OCI-LY1 (cell line): ENCODE data around the gene SMPDL3A.

ENCODE experiments used
- H2AFZ ChIP-seq: fragments of 200-600 bp; sonication (generic), shearing (Covaris generic); 2 replicates; pipeline ENCODE4 v1.6.0; 2014; ENCODE audit warnings: antibody characterized with exemption, mild to moderate bottlenecking, low read length
- H3F3A ChIP-seq: fragments of 200-600 bp; sonication (generic), shearing (Covaris generic); 2 replicates; pipeline ENCODE4 v1.6.0; 2014; ENCODE audit warnings: mild to moderate bottlenecking, antibody characterized with exemption, low read length, moderate library complexity; ENCODE audit not compliant: insufficient read depth
- H3K27ac ChIP-seq: fragments of 200-600 bp; sonication (generic); 2 replicates; pipeline ENCODE4 v1.5.1; 2014; ENCODE audit warnings: low read length, mixed run types, mild to moderate bottlenecking, low read depth; ENCODE audit not compliant: poor library complexity, severe bottlenecking
- H3K27me3 ChIP-seq: fragments of 200-600 bp; sonication (generic); 2 replicates; pipeline ENCODE4 v1.6.0; 2014; ENCODE audit warnings: antibody characterized with exemption, mild to moderate bottlenecking, low read length, moderate library complexity; ENCODE audit not compliant: insufficient read depth
- H3K36me3 ChIP-seq: fragments of 200-600 bp; sonication (generic); 2 replicates; pipeline ENCODE4 v1.6.1; 2014; ENCODE audit warnings: mild to moderate bottlenecking, antibody characterized with exemption, low read length, moderate library complexity, mixed read lengths; ENCODE audit not compliant: insufficient read depth
- H3K4me1 ChIP-seq: fragments of 200-600 bp; sonication (generic); 2 replicates; pipeline ENCODE4 v1.5.1; 2014; ENCODE audit warnings: mild to moderate bottlenecking, low read length, moderate library complexity; ENCODE audit not compliant: insufficient read depth, severe bottlenecking
- H3K4me2 ChIP-seq: fragments of 200-600 bp; sonication (generic), shearing (Covaris generic); 2 replicates; pipeline ENCODE4 v1.6.1; 2014; ENCODE audit warnings: low read length
- H3K4me3 ChIP-seq: fragments of 200-600 bp; sonication (generic); 2 replicates; pipeline ENCODE4 v1.5.1; 2014; ENCODE audit warnings: low read length, low read depth, mild to moderate bottlenecking, mixed read lengths; ENCODE audit not compliant: poor library complexity, severe bottlenecking
- H3K79me2 ChIP-seq: fragments of 200-600 bp; shearing (Covaris generic); 2 replicates; pipeline ENCODE4 v1.6.1; 2016; ENCODE audit warnings: mixed run types, low read length, mixed read lengths; ENCODE audit not compliant: insufficient read depth
- H3K9ac ChIP-seq: fragments of 200-600 bp; sonication (generic), shearing (Covaris generic); 2 replicates; pipeline ENCODE4 v1.6.1; 2014; ENCODE audit warnings: mild to moderate bottlenecking, low read length, mixed read lengths
- H3K9me2 ChIP-seq: fragments of 200-600 bp; sonication (generic), shearing (Covaris generic); 2 replicates; pipeline ENCODE4 v1.6.1; 2014; ENCODE audit warnings: low read depth, mild to moderate bottlenecking, low read length, mixed read lengths
- H3K9me3 ChIP-seq: fragments of 200-600 bp; shearing (Covaris generic); 2 replicates; pipeline ENCODE4 v1.6.1; 2014; ENCODE audit warnings: low read length, mixed read lengths
- H4K20me1 ChIP-seq: fragments of 200-600 bp; sonication (generic), shearing (Covaris generic); 2 replicates; pipeline ENCODE4 v1.6.0; 2016; ENCODE audit warnings: mild to moderate bottlenecking, low read length; ENCODE audit not compliant: insufficient read depth
- CTCF ChIP-seq: fragments of 200-600 bp; sonication (generic), shearing (Covaris generic); IDR thresholded peaks from 2 replicates; pipeline ENCODE4 v1.5.1; 2017; ENCODE audit warnings: mild to moderate bottlenecking, antibody characterized with exemption, low read length, moderate library complexity, mixed read lengths
- EZH2 ChIP-seq: fragments of 200-600 bp; sonication (generic), shearing (Covaris generic); IDR thresholded peaks from 2 replicates; pipeline ENCODE4 v1.8.0; 2017; ENCODE audit warnings: borderline replicate concordance, mixed run types, mild to moderate bottlenecking, antibody characterized with exemption, low read length, moderate library complexity, mixed read lengths

SMPDL3A gene

GRCh38 chr6:122831511-122831910, 42.5 kb downstream of the SMPDL3A start:
- H3K4me1 ChIP-seq = no peaks in the 10 kb centered on the region
- H3K36me3 ChIP-seq = no peaks in the 10 kb centered on the region
- H3K27ac ChIP-seq = no peak overlapping the region
- H2AFZ ChIP-seq = no peak overlapping the region
- H3K9ac ChIP-seq = no peak overlapping the region
- H3K9me3 ChIP-seq = no peaks in the 10 kb centered on the region
- H3K27me3 ChIP-seq = no peaks in the 10 kb centered on the region
- TF ChIP-seq CTCF = no peak
- H3K4me3 ChIP-seq = no peak overlapping the region
- no peaks in the 10 kb centered on the region for H3K9me2 ChIP-seq
- H3K79me2 ChIP-seq = no peaks in the 10 kb centered on the region
- H4K20me1 ChIP-seq = no peaks in the 10 kb centered on the region
- H3F3A ChIP-seq = no peaks in the 10 kb centered on the region
- H3K4me2 ChIP-seq = no peak overlapping the region

- Histone ChIP-seq H3K4me3 (no peak overlapping the region), H3F3A (no peaks in the 10 kb centered on the region), H3K27me3 (no peaks in the 10 kb centered on the region), H3K4me1 (no peaks in the 10 kb centered on the region), H3K36me3 (no peaks in the 10 kb centered on the region), H3K79me2 (no peaks in the 10 kb centered on the region), H3K4me2 (no peak overlapping the region), H3K9me2 (no peaks in the 10 kb centered on the region), H2AFZ (no peak overlapping the region), H4K20me1 (no peaks in the 10 kb centered on the region), H3K27ac (no peak overlapping the region), H3K9ac (no peak overlapping the region), H3K9me3 (no peaks in the 10 kb centered on the region)
- TF ChIP-seq EZH2 = no peak
- TF ChIP-seq CTCF = no peak
Observed at GRCh38 chr6:122832459-122832858, 43.4 kb downstream of the SMPDL3A start.

DNA sequence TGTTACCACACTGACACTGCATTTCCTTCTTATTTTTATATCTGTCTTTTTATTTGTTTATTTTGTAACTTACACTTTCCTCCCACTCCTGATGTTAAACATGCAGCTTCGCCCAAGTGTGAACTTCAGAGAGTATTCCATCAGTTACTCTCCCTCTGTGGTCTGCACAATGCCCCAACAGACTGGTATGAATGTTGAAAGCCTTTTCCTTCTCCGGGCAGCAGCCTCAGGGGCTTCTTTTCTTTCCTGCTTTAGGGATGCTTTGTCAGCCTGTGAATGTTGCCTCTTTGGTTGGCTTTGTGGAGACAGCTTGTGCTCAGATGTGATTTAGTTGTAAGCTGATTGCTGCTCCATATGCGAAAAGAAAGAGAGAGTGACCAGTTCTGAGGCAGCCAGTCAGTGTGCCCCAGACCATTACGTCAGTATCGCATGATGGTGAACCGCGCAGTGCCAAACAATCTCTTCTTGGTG, 44.0 kb downstream of the SMPDL3A start:
- no peaks in the 10 kb centered on the region for H3K9me2 ChIP-seq
- H3K27ac ChIP-seq = no peak overlapping the region
- no peak overlapping the region for H3K4me3 ChIP-seq
- H3K27me3 ChIP-seq = no peaks in the 10 kb centered on the region
- no peak overlapping the region for H2AFZ ChIP-seq
- no peak overlapping the region for H3K9ac ChIP-seq
- no peaks in the 10 kb centered on the region for H3K4me1 ChIP-seq
- H3K9me3 ChIP-seq = no peaks in the 10 kb centered on the region
- no peaks in the 10 kb centered on the region for H3K79me2 ChIP-seq
- TF ChIP-seq EZH2 (no peak), CTCF (no peak)
- no peaks in the 10 kb centered on the region for H4K20me1 ChIP-seq
- H3K36me3 ChIP-seq = no peaks in the 10 kb centered on the region
- no peak overlapping the region for H3K4me2 ChIP-seq
- H3F3A ChIP-seq = no peaks in the 10 kb centered on the region
